Fibroblast of skin of abdomen (primary cell): ENCODE data around the gene TREH.
A peak's percentile ranks its signal among the peaks of the same experiment; 100 is the strongest.

Source experiments
- DNase-seq: peaks from one replicate; pipeline ENCODE4 v3.0.0-alpha.2; 2013

Gene TREH

DNA sequence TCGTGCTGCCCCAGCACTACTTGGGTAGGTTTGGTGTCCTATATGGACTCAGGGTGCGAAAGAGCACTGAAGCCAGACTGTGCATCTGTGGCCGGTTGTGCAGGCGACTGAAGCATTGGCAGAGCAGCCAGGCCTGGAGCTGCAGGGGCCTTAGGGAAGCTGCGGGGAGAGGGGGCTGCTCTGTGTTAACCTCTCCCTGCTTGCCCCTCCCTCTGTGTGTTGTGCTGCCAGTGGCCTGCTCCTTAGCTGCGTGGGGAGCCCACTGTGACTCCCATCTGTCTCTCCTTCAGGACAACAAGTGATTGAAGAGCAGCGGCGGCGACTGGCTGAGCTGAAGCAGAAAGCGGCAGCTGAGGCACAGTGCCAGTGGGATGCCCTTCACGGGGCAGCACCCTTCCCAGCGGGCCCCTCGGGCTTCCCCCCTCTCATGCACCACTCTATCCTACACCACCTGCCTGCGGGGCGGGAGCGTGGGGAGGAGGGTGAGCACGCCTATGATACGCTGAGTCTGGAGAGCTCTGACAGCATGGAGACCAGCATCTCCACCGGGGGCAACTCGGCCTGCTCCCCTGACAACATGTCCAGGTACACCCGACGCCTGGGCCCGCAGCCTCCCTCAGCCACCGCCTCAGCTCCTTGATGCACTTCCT lies 34.3 kb downstream of the TREH start:
- DNase-seq: no peak

DNA sequence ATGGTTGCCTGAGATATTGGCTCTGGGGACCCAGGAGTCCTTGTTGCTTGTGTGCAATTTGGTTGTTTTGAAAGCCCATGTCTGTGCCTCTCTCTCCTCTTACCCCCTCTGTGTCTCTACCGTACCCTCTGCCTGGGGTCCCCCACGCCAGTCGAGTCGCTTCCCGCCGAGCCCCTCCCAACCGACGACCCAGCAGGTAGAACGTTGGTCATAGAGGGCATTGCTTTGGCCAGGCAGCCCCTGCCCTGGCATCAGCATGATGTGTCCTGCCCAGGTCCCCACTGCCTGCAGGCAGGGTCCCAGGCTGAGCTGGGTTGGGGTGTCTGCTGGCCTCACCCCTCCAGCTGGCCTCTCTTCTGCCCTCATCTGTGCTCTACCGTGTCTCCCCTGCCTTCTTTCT lies 35.0 kb downstream of the TREH start:
- DNase-seq: no peak

DNA sequence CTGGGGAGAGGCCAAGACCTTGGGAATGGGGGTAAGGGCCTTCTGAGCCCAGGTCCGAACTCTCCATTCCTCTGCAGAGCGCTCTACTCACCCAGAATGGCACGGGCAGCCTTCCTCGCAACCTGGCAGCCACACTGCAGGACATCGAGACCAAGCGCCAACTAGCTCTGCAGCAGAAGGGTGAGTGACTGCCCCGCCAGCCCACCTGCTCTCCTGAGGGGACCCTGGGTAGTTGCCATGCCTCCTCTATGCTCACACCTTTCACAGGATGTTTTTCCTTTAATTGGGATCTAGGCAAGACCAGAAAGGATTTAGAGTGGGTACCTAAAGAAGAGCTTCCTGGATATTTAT lies 35.5 kb downstream of the TREH start:
- no peak for DNase-seq

DNA sequence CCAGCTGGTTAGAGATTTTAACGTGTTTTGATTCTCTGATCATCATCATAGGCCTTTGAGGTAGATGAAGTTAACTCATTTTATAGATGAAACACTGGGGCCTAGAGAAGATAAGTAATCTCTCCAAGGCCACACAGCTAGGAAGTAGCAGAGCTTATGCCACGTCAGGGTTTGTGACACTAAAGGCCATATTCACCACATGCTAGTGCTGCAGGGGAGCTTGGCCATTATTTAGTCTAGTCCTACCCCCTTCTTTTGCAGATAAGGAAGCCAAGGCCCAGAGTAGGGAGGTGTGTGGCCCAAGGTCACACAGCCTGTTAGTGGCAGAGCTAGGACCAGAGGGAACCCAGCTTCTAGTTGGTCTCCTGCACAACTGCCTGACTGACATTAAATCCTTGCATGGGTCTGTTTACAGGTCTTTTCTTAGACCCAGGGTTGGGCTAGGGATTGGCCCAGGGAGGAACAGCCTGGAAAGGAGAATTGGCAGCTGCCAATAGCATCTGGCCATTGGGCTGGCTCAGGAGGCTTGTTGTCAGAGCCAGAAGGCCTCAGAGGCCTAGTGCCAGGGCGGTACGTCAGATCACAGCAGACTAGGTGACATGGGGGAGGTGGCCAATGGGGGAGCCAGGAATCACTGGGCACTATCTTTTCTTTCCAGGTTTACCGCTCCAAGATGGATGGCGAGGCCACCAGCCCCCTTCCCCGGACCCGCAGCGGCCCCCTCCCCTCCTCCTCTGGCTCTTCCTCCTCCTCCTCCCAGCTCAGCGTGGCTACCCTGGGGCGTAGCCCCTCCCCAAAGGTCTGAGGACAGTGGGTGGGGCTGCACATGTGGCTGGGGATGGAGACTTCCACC lies 36.1 kb downstream of the TREH start:
- DNase-seq: no peak

DNA sequence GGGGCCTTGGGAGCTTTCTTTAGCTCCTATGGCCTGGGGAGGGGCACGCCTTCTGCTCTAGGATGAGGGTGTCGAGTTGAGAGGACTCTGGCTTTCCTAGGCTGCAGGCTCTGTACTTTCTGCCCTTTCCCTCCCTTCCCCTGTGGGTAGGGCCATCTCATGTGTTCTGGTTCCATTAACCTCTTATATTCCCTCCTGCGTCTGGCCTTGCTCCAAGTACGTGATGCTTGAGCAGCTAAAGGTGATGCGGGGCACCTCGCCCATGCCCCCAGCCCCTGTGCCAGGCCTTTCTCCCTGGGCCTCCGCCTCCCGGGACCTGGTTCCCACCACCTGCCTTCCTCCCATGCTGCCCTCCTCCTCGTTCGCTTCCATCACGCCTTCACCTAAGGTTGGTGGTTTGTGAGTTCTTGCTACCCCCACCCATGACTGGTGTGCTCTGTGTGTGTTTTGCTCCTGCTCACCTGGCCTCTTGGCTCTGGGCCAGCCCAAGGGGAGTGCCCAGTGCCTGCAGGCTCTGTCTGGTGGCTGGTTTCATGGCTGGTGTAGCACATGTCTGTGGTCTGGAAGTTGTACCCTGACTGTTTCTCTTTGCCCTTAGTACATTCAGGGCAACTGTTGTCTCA lies 37.9 kb downstream of the TREH start:
- DNase-seq: no peak

DNA sequence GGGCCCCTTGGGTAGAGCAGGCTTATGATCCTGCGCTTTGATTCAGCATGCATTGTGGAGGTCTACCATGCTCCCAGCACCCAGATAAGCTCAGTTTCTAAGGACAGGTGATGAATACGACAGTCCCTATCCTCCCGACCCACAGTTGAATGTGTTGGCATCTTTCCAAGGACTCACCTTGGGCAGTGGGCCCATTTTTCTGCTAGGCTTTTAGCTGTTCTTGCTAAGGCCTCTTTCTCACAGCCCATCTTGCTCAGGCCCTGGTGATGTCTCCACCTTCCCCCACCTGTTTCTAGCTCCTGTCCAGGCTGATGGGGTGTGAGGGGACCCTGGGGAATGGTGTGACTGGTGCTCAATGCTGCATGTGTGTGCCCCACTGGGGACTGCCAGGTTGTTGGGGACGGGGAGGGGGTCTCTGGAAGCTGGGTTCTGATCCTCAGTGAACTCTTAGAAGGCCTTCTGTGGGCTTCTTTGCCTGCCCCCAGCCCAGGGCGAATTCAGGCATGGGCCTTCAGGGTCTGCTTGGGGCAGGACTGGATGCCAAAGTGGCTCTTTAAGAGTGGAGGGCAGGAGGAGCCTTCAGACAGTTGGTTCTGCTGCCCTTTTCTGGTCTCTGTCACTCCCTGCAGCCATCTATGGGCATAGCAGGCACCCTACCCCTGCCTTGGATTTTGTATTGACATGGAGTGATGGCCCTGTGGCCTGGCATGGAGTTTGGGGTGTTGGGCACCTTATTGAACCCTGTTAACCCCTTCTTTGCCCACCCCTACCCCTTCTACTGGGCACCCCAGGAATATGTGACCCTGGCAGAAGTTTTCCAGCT lies 38.9 kb downstream of the TREH start:
- no peak for DNase-seq

DNA sequence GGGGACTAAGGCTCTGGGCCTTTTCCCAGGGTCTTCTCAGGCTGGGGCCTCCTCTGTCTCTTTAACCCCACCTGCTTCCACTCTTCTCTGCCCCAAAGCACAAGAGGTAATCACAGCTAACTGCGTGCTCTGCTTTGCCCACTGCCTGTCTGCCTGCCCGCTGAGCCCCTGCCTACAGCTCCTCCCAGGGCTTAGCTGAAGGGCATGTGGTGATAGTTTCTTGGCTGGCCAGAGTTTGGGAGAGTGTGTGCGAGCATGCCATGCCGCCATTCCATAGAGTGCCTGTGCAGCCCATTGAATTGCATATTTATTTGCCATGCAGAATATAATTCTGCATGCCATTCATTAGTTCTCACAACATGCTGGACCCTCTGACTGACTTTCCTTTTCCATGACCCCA lies 39.6 kb downstream of the TREH start:
- no peak for DNase-seq

DNA sequence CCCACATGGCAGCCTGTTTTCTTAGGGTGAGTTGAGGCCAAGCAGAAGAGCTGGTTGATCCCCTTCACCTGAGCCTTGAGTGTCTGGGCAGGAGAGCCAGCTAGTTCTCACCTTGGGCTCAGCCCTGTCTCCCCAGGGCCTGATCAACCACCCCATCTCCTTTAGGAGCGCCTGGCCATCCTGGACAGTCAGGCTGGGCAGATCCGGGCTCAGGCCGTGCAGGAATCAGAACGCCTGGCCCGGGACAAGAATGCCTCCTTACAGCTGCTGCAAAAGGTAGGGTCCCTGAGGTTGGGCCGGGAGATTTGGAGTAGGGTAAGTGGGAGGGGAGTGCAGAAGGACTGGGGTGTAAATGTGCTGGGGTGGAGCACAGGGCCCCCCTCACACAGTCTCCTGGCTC lies 40.7 kb downstream of the TREH start:
- DNase-seq: no peak

DNA sequence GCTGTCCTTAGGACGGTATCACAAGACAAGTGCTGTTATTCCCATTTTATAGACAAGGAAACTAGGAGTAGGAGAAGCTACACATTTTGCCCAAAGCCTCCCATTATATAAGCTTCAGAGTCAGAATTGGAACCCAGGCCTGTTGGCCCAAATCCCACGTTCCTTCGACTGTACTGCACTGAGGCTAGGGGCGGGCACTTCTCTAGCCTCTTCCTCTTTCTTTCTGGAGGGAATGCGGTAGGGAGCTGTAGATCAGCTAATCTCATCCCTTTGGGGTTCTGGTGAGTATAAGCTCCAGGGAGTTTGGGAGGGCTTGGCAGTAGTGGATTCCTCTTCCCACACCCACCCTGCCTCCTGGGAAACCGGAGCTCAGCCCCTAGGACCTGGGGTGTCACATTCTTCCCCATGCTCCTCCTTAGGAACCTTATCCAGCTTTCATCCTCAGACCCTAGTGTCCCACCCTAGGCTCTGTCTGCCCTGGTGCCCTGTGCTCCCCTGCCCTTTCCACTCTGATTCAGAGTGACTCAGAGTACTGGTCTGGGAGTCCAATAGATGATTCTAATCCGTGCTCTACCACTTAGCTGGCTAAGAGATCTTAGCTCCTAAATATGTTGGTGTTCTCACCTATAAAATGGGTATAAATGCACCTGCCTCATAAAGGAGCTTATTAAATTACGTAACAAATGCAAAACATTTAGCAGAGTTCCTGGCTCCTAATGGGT lies 42.7 kb downstream of the TREH start:
- no peak for DNase-seq

DNA sequence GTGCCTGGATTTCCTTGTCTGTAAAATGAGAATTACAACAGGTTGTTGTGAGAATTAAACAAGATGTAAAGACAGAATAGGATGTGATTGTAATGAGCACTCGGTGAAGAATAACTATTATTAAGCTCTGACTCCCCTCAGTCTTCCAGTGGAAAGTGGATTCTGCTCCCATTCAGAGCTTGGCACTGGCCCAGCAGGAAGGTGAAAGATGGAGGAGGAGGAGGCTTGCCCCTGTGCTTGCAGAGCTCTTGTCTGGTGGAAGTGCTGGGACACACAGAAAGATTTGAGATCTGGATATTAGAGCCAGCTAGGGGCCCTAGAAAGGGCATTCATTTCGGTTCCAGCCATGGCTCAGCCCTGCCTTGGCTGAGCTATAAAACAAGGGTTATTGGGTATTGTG lies 43.8 kb downstream of the TREH start:
- no peak for DNase-seq

DNA sequence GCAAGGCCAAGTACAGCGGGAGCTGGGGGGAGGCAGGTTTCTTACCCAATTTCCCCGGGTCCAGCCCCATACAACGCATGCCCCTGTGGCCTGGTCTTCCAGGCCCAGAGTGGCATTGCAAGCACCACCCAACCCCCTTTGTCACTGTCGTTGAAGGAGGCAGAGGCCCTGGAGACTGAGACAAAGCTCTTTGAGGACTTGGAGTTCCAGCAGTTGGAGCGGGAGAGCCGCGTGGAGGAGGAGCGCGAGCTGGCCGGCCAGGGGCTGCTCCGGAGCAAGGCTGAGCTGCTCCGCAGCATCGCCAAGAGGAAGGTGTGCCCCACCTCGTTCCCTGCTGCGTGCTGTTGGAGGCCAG lies 44.2 kb downstream of the TREH start:
- no peak for DNase-seq

DNA sequence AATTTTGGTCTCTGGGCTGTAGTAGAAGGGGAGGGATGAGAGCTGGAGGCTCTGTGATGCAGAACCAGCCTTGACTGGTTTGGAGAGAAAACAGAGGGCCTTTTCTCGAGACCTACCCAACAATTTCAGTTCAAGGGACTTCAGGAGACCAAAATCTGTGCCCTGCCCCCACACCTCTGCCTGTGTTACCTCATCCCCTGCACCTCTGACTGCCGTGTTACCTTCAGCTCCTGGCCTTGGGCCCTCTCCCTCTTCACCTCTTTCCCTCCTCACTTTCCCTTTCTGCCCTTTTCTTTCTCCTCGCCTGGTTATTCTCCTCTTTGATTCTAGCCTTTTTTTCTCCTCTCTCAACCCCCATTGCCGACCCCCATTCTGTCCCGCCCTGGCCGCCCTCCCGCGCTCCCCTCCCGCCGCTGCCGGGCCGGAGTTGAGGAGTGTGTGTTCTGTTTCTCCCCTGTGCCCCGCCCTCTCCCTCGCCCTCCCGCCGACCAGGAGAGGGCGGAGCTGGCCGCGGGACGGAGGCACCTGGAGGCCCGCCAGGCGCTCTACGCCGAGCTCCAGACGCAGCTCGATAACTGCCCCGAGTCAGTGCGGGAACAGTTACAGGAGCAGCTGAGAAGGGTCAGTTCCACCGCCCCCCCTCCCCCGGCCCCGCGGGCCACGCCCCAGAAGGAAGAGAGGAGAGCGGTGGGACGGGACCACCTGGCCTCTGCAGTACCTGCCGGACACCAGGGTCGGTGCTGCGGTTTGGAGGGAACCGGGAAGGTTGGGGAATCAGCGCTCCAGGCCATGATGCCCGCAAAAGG lies 44.8 kb downstream of the TREH start:
- peak; percentile 57 for DNase-seq

DNA sequence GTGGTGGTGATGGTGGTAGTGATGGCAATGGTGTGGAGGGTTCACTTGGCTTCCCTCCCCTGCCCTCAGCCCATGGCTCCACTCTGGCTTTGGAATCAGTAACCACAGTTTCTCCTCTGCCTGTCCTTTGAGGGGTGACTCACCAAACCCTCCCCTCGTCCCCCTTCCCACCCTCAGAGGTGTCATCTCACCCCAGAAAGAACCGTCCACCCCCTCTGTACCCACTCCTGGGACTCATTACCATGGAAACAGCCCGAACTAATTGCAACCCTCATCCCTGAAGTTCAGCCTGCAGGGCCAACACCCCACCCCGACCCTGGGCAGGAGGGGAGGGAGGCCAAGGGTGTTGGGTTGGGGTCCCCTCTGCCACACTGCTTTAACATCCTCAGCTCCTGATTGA lies 45.5 kb downstream of the TREH start:
- peak; percentile 42 for DNase-seq

DNA sequence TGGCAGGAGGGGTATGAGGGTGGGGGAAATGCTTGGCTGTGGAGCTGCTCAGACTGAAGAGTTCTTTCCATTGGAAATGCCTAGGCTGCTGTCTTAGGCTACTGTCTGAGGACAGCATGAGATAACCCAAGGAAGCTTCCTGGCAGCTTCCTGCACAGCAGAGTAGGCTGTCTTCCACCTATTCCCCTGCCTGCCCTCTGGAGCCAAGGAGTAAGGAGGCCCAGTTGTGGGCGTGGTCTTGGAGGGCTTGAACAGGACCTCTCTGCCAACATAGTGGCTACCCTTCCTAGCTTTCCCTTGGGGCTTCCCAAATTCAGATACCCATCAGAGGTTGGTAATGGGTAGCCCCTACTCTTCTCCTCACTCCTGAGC lies 46.1 kb downstream of the TREH start:
- no peak for DNase-seq

DNA sequence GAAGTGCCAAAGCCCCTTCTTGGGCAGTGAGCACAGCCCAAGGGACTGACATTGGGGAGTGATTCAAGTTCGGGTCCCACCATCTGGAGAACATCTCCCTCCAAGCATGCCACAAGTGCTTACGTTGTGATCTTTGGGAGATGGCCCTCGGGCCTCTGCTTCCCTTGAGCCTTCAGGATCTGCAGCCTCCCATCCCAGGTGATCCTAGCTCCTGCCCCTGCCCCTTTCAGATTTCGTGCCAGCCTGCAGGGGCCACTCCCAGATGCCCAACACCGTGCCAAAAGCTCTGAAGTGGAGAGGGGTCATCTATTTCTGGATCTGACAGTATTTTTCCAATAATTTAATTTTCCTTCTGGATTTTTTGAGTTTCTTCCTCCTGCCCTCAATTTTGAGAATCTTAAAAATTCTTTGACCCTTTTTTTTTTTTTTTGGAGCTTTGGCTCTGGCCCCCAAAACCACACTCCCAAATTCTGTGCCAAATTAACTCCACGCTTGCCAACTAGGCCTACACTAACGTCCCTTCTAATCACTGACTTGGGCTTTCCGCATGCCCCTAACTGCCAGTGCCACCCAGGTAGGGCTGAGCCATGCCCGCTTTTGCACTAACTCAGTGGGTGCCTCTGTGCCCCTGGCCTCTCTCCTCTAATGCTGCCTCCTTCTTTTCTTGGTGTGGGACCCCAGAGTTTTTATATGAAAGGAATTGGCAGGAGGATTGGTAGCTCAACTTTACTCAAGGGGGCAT lies 46.7 kb downstream of the TREH start:
- DNase-seq: no peak

DNA sequence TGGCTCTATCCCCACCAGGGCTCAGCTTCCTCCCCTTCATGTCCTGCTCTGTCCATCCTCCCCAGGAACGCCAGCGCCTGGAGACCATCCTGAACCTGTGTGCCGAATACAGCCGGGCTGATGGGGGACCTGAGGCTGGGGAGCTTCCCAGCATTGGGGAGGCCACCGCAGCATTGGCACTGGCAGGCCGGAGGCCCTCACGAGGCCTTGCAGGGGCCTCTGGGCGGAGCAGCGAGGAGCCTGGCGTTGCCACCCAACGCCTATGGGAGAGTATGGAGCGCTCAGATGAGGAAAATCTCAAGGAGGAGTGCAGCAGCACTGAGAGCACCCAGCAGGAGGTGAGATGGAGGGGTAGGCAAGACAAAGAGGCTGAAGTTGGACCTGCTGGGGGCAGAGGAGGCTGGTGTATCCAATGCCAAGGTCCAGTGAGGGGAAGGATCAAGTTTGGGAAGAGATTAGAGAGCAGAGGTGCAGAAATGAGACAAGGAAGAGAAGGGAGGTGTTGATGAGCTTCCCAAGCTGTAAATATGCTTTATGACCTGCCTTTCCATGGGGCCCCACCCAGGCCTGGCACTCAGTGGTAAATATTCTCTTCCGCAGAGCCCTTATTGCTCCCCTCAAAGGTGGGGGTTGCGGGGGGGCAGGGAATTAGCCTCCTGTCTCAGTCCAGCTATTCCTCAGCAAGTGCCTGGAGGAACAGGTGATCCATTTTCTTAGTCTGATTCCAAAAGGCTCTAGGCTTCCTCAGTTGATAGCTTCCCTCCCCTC lies 48.1 kb downstream of the TREH start:
- DNase-seq: no peak

DNA sequence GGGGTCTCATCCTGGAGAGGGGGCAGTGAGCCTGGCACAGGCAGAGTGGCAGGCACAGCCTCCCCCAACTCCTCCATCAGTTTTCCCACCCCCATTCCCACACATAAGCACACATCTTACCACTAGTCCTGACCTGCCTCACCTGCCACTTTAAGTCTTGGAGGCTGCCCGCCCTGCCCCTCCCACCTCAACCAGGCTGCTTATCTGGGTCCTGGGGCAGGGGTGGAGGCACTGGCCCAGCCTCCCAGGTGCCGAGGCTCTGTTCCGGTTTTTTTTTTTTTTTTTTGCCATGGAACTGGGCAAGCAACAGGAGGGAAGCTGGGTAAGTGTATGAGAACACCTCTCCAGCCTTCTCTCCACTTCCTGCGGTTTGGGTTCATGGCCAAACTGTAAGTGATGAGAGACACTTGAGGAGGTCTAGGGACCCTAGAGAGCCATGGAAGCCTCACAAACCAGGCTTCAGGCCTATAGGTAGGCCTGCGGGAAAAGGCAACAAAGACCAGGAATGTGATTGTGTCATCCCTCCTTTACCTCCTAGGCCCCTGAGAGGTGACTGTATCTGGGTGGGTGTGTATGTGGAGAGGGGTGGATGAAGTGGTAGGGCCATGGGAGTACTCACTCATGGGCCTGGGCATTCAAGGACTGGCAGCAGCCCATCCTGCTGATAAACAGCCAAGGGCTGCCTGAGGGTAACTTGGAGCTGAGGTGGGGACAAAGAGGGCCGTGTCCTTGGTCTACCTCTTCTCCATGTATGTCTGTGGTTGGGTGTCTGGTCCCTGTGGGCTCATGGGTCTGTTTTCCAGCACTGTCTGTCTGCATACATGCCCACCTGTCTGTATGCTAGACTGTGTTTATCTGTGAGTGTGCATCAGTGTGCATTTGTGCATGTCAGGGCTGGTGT lies 49.4 kb downstream of the TREH start:
- DNase-seq: no peak

DNA sequence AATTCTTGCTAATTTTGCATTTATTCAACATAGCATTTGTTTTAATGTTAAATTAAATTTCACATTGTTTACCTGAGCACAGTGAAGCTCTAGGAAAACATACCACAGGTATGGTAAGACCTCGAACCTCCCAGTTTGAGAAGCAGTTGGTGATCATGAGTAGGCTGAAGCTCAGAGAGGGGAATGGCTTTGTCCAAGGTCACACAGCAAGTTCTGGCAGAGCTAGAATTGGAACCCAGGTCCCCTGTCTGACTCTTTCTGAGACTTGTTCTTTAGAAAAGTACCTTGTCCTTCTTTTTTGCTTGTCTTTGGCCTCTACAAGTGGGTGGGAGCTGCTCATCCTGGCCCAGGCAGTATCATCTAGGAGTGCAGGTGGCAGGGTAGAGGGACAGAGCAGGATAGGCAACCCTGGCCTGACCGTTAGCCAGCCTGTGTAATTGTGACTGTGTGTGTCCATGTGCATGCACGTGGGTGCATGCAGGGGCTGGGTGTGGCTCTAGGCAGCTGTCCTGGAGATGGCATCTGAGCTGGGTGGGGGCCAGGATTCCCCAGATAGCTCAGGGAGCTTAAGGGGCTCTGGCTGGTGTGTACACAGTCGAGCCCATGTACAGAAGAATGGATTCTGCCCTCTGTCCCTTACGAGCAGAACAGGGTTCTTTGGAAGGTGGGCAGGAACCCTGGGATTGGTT lies 50.4 kb downstream of the TREH start:
- no peak for DNase-seq
